GOT3 (cell line): ENCODE results near the gene FYN.

Experiments
- DNase-seq: peaks from one replicate; lab custom pipeline; 2025; ENCODE audit warnings: mixed read lengths; lab: John Stamatoyannopoulos, UW

The FYN gene

GRCh38 chr6:111625461-111626391 lies 247.5 kb downstream of the FYN start:
- DNase-seq: no peak

DNA sequence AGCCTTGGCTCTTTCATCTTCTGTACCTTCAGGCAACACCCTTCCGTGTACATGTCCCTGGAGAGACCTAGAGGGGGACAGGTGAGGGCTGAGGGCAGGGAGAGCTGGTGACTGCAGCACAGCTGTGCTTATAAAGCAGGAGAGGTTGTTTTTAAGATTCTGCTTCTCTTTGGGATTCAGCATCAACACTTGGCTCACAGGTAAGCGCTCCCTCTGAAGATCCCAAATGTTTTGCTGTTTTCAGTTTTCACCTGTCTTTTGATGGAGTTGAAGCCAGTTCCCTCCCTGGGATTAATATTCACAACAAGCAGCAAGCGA lies 248.2 kb downstream of the FYN start:
- no peak for DNase-seq

DNA sequence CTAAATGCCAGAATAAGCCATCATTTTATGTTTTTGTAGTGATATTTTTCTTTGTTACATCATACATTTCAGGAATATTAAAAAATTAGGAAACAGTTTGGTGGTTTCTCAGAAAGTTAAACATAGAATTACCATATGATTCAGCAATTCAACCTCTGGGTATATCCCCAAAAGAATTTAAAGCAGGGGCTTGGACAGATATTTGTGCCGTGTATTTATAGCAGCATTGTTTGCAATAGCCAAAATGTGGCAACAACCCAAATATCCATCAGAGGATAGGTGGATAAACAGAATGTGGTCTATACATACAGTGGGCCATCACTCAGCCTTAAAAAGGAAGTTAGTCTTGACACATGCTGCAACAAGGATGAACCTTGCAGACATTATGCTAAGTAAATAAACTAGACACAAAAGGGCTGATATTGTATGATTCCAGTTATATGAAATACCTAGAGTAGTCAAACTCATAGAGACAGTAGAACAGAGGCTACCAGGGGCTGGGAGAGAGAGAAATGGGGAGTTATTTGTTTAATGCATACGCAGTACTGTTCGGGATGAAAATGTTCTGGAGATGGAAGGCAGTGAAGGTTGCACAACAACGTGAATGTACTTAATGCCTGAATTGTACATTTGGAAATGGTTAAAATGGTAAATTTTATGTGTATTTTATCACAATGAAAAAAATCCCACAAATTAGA lies 248.7 kb downstream of the FYN start:
- DNase-seq: no peak

GRCh38 chr6:111623046-111623718 lies 250.1 kb downstream of the FYN start:
- no peak for DNase-seq

DNA sequence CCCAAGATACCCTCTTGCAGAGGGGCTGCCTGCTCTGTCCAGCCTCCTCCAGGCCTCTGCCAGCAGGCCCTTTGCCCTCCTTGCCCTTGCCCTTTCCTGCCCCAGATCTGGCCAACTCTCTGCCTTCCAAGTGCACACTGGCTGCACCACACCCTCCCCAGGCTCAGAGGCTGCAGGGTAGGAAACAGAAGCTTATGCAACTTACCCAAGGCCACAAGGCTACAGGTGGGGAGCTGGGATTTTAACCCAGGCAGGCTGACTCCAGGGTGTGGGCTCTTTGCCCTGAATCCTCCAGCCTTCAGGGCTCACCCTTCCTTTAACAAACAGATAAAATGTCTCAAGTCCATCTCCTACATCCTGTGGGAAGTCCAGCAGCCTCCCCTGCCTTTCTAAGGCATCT lies 253.1 kb downstream of the FYN start:
- DNase-seq: no peak

GRCh38 chr6:111618407-111618806 lies 254.8 kb downstream of the FYN start:
- no peak for DNase-seq

DNA sequence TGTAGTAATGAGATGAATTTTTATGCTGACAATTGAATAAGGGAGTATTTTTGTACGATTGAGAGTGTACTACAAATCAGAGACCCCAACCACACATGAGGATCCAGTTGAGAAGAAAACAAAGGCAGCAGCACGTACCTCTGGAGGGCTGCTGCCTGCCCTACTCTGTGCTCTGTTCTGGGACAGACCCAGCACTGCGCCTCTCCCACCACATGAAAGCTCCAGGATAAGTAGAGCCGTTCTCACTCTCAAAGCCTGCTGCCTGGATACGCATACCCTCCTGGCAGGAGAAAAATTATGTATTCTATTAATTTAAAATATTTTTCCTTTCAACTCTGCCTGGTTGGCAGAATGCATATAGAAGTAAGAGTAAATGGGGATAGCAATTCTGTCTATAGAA lies 256.1 kb downstream of the FYN start:
- no peak for DNase-seq

GRCh38 chr6:111615916-111616612 lies 257.2 kb downstream of the FYN start:
- no peak for DNase-seq

GRCh38 chr6:111614833-111615582 lies 258.2 kb downstream of the FYN start:
- DNase-seq: no peak

DNA sequence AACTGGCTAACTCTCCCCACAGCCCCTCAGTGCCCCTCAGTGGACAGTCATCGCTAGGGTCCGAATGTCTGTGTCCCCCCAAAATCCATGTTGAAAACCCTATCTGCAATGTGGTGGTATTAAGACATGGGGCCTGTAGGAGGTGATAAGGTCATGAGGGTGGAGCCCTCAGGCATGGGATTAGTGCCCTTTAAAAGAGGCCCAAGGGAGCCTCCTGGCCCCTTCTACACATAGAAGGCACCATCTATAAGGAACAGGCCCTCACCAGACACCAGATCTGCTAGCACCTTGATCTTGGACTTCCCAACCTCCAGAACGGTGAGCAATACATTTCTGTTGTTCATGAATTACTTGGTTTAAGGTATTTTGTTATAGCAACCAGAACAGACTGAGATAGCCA lies 260.9 kb downstream of the FYN start:
- DNase-seq: no peak

DNA sequence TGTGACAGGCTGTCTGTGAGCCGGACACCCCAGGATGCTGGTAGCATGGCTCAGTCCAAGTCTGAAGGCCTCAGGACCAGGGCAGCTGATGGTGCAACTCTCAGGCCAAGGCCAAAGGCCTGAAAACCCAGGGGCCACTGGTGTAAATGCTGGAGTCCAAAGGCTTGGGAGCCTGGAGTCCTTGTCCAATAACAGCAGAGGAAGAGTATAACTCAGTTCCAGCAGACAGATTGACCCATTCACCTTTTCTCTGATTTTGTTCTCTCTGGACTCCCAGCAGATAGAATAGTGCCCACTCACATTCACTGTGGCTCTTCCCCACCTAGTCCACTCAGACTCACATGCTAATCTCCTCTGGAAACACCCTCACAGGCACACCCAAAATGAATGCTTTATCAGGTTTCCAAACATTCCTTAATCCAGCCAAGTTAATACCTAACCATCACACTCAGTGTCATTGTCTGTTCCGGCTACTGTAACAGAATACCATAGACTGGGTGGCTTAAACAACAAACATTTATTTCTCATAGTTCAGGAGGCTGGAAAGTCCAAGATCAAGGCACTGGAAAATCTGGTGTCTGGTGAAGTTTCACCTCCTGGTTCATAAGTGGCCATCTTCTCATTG lies 262.6 kb downstream of the FYN start:
- DNase-seq: no peak
